ENCODE measurements around the gene CELA3A.

The CELA3A gene

DNA sequence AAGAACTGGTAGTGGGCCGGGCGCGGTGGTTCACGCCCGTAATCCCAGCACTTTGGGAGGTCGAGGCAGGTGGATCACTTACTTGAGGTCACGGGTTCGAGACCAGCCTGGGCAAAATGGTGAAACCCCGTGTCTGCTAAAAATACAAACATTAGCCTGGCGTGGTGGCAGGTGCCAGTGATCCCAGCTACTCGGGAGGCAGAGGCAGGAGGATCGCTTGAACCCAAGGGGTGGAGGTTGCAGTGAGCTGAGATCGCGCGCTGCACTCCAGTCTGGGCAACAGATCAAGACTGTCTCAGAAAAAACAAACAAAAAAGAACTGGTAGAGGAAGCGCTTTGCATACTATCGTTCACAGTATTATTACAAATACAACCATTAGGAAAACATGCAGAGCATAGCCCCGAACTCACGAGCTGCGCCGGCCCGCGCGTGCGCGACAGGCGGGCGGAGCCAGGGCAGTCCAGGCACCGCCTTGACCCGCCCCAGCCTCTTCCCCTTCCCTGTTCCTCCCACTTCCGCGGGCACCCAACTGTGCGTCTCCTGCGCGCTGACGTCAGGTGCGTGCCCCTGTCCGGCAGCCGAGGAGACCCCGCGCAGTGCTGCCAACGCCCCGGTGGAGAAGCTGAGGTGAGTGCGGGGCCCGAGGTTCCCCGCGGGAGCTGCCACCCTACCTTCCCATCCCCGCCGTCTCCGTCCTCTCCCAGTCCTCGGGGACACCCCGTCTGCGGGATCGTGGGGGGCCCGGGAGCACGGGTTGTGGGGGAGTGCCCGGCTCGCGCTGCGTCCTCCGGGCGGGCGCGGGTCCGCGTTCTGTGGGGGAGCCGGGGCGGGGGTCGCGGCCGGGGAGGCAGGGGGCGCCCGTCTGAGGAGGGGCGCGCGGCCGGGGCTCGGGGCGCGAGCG is 50.9 kb downstream of the CELA3A start, which contains the start of gene CDC42:
CDC42 (plus strand) TSS at position 595 of the 902 bp plus-strand sequence. CDS start 25,770 bp downstream, outside the sequence.
- peak; percentile 90 to 98 (median 97) for DNase-seq

DNA sequence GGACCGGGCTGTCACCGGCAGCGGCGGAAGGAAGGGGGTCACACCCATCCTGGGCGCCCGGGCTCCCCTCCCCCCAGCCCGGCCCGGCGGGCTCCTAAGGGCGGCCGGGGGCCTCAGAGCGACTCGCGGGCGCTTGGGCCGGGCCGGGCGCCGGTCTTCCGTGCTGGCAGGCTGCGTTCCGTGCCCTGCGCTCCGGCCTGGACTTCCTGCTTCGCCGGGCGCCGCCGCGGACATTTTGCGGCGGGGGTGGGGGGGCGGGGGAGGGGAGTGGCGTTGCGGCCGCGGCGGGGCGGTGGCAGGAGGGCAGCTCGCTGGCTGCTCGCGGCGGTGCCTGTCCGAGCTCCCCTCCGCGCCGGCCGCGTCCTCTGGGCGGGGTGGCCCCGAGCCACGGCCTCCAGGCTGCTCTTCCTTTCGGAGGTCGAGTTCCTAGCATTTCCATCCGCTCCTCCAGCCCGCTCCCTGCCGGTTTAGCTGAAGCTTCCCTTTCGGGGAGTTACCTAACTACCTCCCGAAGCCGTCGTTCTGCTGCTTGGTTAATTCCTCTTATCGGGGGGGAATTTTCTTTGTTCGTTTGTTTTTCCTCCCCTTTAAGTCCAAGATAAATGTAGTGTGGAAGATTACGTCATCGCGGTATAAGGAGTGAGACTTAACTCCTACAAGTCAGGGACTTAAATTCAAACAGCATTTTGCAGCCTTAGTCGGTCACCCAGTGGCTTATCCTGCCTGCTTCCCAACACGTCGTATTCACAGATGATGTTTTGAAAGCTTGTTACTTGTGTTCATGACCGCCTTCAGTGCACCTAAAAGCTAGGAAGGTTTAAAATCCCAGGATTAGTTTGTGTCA is 51.8 kb downstream of the CELA3A start:
- peak; percentile 12 to 78 (median 54) for DNase-seq

- DNase-seq, result peak in 2 of 5 experiments; percentile 20 to 42
Measured at GRCh38 chr1:22053861-22054770, 52.7 kb downstream of the CELA3A start.

DNA sequence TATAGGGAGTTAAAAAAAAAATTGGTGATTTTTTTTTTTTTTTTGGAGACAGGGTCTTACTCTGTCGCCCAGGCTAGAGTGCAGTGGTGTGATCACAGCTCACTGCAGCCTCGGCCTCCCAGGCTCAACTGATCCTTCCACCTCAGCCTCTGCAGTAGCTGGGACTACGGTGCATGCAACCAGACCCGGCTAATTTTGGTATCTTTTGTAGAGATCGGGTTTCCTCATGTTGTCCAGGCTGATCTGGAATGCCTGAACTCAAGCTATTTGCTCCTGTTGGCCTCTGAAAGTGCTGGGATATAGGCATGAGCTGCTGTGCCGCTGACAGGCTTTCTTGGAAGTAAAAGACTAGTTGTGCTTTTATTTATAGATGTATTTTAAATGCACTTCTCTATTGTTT is 54.0 kb downstream of the CELA3A start:
- DNase-seq, result no peak

DNA sequence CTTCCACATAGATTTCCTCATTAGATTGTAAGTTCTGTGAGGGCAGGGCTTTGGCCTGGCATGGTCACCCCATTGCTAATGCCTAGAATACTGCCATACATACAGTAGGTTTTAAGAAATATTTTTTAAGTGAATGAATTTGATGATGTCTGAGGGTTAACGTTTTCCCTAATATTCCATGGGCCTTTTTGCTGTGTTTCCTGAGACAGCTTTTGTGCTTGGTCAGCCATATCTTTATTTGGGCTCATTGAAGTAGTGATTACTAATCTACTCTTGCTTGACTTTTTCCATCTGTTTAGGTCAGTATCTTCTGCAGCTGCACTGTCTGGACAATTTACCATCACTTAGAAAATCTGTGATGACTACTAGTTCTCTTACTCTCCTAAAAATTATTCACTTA is 54.6 kb downstream of the CELA3A start:
- DNase-seq, result no peak

- DNase-seq, result no peak
Measured at GRCh38 chr1:22056936-22057335, 55.5 kb downstream of the CELA3A start.

DNA sequence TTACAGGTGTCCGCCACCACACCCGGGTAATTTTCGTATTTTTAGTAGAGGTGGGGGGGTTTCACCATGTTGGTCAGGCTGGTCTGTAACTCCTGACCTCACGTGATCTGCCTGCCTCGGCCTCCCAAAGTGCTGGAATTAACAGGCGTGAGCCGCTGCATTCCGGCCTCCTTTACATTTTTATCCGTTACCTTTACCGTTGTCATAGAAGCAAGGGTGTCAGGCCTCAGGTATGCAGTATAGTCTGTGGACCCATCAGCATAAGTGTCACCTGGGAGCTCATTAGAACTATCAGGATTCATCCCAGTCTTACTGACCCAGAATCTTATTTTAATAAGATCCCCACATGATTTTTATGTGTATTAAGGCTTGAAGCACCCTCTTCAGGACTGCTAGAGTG is 56.4 kb downstream of the CELA3A start:
- no peak for DNase-seq

Measured in T-helper 2 cell (primary cell).